GM19023 (cell line): ENCODE measurements around the gene ENDOD1.

Source experiments
- ATAC-seq: cut with Tn5 transposase; IDR thresholded peaks from one replicate; pipeline ENCODE4 v1.9.1; 2021; ENCODE audit warnings: mild to moderate bottlenecking, moderate library complexity; ENCODE audit not compliant: unreplicated experiment

Gene ENDOD1

GRCh38 chr11:95140397-95141033 lies 50.9 kb downstream of the ENDOD1 start:
- ATAC-seq: no peak

GRCh38 chr11:95142431-95142830 lies 52.8 kb downstream of the ENDOD1 start:
- ATAC-seq: no peak

DNA sequence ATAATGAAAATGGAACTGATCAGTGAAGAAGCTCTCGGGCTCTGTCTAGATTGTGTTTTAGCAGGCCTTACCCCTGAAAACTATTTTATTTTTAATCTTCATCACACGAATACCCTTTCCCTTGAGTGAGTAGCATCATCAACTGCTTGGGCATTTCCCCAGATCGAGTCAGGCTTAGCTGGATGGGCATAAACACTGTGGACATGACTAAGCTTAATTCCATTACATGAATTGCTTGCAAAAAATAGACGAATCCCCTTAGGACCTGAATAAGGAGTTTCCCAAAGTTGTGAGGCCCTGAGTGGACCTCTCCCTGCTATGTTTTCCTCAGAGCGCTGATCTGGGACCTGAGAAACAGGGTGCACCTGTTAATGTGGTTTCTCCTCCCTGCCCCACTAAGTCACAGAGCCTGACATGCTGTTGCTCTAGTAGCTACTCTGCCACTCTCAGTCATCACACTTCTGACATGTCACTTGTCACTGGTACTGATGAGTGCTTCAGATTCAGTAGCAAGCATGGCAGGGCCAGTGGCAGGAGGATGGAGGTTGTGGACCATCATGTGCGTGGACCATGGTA lies 53.5 kb downstream of the ENDOD1 start:
- ATAC-seq: no peak

GRCh38 chr11:95144313-95145235 lies 54.9 kb downstream of the ENDOD1 start:
- ATAC-seq: no peak

DNA sequence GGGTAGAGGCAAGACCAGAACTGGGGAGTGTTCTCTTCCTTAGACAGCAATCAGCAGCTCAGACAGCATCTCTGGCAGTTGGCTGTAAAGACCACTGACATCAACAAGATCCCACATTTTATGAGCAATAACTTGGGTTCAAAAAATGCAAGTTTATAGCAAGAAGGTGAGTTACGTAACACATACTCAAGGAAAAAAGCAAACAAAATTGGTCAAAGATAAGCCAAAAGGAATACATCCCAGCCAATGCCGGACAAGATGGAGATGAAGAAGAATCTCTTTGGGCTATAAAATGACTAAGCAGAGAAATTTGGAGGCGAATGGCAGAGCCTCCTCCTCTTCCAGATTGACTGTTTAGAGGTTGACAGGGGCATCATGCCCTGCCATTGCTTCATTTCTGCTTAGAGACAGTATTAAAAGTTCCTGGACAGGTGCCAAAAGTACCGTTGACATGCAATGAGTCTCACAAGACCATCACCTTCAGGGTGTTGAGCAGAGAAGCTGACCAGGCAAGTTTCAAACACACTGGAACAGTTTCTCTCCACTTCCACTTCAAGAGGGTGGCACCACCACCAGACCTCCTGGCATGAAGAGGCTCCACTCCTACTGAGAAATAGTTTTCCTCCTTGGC lies 55.9 kb downstream of the ENDOD1 start:
- no peak for ATAC-seq

- no peak for ATAC-seq
Observed at GRCh38 chr11:95147364-95147905, 57.8 kb downstream of the ENDOD1 start.

- ATAC-seq: no peak
Observed at GRCh38 chr11:95148406-95148805, 58.8 kb downstream of the ENDOD1 start.

- ATAC-seq: no peak
Observed at GRCh38 chr11:95148938-95149337, 59.3 kb downstream of the ENDOD1 start.

- ATAC-seq: no peak
Observed at GRCh38 chr11:95149651-95150364, 60.2 kb downstream of the ENDOD1 start.

DNA sequence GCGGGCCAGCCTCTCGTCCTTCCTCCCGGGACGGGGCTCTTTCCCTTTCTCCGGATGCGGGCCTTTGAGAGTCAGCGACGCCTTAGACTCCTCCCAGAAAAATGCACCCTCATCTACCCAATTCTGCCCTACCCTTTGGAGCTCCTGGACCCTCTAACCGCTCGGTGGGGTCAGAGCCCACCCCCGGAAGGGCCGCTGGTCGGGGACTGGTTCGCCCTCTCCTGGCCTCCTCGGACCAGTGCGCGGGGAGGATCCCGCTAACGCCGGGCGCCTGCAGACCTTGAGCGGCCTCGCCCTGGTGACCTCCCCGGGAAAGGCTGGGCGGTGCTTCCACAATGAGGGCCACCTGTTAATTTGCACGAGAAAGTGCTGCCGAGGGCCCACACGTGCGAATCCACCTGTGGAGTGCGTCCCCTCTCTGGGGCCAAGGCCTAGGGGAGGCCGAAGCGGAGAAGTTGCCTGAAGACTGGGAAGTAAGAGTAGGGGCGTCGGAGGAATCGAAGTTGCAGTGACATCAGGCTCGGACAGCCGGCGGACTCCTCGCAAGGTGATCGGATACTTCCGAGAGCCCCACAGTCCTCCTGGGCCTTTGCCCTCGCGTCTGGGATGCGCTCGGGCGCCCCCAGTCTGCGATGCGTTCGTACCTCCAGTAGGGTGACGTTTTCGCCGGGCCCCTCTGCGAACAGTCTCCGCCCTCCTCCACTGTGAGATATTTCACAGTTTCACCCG lies 61.5 kb downstream of the ENDOD1 start:
- ATAC-seq: peak; percentile 85

- no peak for ATAC-seq
Observed at GRCh38 chr11:95152876-95153856, 63.5 kb downstream of the ENDOD1 start.

DNA sequence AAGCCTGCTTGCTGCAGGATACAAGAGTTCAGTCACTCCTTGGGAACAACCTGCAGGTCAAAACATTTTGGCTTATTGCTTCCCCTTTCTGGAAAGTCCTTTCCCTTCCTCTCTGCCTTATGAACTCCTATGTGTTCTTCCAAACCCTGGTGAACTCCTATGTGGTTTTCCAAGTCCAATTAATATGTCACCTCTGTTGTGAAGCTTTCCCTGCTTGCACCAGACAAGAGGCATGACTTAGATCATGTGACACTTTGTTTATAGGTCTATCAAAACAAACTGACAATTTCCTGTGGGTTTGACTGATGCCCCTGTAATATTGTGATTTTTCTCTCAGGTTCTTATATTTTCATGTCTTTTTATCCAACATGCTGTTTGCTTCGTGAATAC lies 64.2 kb downstream of the ENDOD1 start:
- no peak for ATAC-seq

DNA sequence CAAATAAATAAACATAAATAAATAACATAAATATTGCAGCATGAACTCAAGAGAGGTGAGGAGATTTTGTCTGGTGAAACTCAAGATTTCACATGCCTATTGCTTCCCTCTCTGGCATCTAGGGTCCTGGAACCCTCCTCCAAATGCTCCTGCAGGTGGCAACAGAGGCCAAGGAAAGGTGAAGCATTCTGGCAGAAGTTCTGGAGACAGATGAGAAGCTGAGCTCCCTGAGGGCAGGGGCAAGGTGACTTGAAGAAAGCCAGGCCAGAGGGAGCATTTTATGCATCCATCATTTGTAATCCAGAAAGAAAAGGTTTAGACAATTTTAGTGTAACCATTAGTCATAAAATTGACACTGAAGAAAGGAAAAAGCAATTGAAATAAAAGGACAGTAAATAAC lies 64.9 kb downstream of the ENDOD1 start:
- no peak for ATAC-seq

DNA sequence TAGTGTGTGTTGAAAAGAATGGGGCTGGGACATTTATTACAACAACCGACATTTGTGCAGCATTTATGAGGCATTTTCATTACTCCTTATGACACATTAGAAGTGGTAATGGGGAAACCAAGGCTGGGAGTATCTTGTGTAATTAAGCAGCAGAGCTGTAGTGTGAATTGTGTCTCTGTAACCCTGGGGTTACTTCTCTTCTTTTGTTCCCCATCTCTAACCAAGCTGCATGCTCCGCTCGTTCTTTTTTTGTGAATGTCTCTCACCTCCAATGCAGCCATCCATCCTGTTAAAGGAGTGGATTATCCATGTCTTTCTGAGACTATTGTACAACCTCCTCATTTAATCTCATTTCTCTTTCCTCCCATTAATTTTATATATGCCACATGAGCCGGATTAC lies 65.7 kb downstream of the ENDOD1 start:
- no peak for ATAC-seq

- no peak for ATAC-seq
Observed at GRCh38 chr11:95156133-95156721, 66.6 kb downstream of the ENDOD1 start.

DNA sequence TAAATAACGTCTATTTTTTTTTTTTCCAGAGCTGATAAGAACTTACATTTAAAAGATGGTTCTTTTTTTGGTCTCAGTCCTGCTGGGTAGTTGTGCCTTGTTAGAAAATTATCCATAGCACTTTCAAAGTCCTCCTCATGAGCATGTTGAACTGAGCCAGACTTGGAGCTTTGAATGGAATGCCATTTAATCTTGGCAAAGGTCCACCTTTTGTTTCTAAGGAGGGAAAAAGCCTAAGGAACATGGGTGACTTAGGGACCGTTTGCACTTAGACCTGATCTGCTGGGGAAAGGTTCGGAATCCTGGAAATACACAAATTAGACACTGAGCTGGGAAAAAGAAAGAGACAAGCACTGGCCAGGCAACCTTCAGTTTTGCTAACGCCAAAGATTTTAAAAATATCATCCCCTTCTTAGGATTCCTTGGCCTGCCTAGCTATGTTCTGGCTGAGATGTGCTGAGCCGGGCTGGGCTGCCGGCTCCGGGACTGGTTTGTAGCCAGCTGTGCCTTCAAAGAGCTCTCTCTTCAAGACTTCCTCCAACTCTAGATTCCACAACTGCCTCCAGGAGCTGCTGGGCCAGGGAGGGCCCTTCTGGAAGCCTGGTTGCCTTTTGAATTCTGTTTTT lies 67.4 kb downstream of the ENDOD1 start:
- ATAC-seq: no peak

- ATAC-seq: no peak
Observed at GRCh38 chr11:95157824-95158223, 68.2 kb downstream of the ENDOD1 start.

GRCh38 chr11:95161248-95161647 lies 71.6 kb downstream of the ENDOD1 start:
- ATAC-seq: no peak
